Upper lobe of left lung (tissue), 4 donors: ENCODE measurements around the gene HPS1.

Experiments used
- CTCF ChIP-seq, 6 experiments: fragments of 450-650 bp in 4 of 6; fragments of 200-600 bp in 2 of 6; sonication (generic) in 2 of 6; IDR thresholded peaks; one replicate each; pipeline ENCODE4 v1.5.1; 2016 to 2019; ENCODE audit warnings: antibody characterized with exemption in 6 of 6
- EP300 ChIP-seq, 4 donors: sonication (generic); formaldehyde crosslinking; IDR thresholded peaks; one replicate each; pipeline ENCODE4 v1.5.1; 2017; ENCODE audit warnings: antibody characterized with exemption in 4 of 4, control low read depth in 2 of 4

- TF ChIP-seq EP300 (IDR thresholded peaks at IDR 0.05): no peak
- TF ChIP-seq CTCF (IDR thresholded peaks at IDR 0.05): peak; percentile 71 to 91 (median 82)
These were observed 21.0 kb upstream of the HPS1 start for GRCh38 chr10:98467506-98468318.
